IMR-90 (cell line): Measurements from ENCODE around the gene FCHSD2. TPM values are rescaled to one million over a fixed set of nuclear protein-coding genes. Genes with fewer than 3 reads are reported as not detected.

Source experiments
- ATAC-seq: fragments of 200-7000 bp; cut with Tn5 transposase; 2 replicates; pipeline ENCODE4 v1.9.1; 2020; ENCODE audit warnings: low read depth, mild to moderate bottlenecking, moderate library complexity
- BruUV-seq: library from RNA; stranded (reverse); fragments of 400-500 nt; replicated peaks from 2 replicates; lab custom pipeline; 2021; lab: Mats Ljungman, UMichigan
- CTCF ChIA-PET: fragments of 300-600 bp; formaldehyde crosslinking; extraction: SDS; loops from one replicate; lab custom pipeline; 2021; ENCODE audit warnings: antibody characterized with exemption; lab: Yijun Ruan, JAX
- POLR2A ChIA-PET: fragments of 300-600 bp; sonication (Branson Sonifier 250); formaldehyde crosslinking; loops from one replicate; lab custom pipeline; 2022; ENCODE audit warnings: antibody characterized with exemption; ENCODE audit not compliant: unreplicated experiment; lab: Charles Lee
- DNase-seq: peaks from one replicate; pipeline ENCODE4 v3.0.0; 2013
- H2AFZ ChIP-seq: replicated peaks from 2 replicates; pipeline ENCODE3; 2013; ENCODE audit warnings: low read length, mild to moderate bottlenecking; ENCODE audit not compliant: poor library complexity
- H2AK5ac ChIP-seq: 2 replicates; pipeline ENCODE4 v1.6.1; 2013; ENCODE audit warnings: low read depth, low read length, inconsistent platforms
- H2AK9ac ChIP-seq: replicated peaks from 2 replicates; pipeline ENCODE3; 2013; ENCODE audit warnings: mild to moderate bottlenecking, low read depth, low read length, moderate library complexity; ENCODE audit not compliant: poor library complexity
- H2BK120ac ChIP-seq: 2 replicates; pipeline ENCODE4 v1.6.1; 2013; ENCODE audit warnings: low read depth, low read length, inconsistent platforms
- H2BK15ac ChIP-seq: 3 replicates; pipeline ENCODE4 v1.6.1; 2013; ENCODE audit warnings: low read depth, low read length, inconsistent platforms
- H2BK20ac ChIP-seq: 2 replicates; pipeline ENCODE4 v1.6.1; 2013; ENCODE audit warnings: low read depth, mild to moderate bottlenecking, inconsistent platforms, low read length, moderate library complexity
- H2BK5ac ChIP-seq: 2 replicates; pipeline ENCODE4 v1.6.1; 2013; ENCODE audit warnings: mild to moderate bottlenecking, low read depth, low read length, inconsistent platforms; ENCODE audit not compliant: poor library complexity, severe bottlenecking
- H3K14ac ChIP-seq: replicated peaks from 2 replicates; pipeline ENCODE4 v1.6.1; 2013; ENCODE audit warnings: low read depth, low read length, inconsistent platforms
- H3K18ac ChIP-seq: 2 replicates; pipeline ENCODE4 v1.6.1; 2013; ENCODE audit warnings: low read depth, low read length, control low read depth
- H3K23ac ChIP-seq: 2 replicates; pipeline ENCODE4 v1.6.1; 2013; ENCODE audit warnings: low read depth, low read length, inconsistent platforms
- H3K27ac ChIP-seq: 2 replicates; pipeline ENCODE4 v1.5.1; 2013; ENCODE audit warnings: mild to moderate bottlenecking, control low read depth, low read length; ENCODE audit not compliant: insufficient read depth
- H3K27me3 ChIP-seq: 2 replicates; pipeline ENCODE4 v1.6.1; 2013; ENCODE audit warnings: low read length; ENCODE audit not compliant: control insufficient read depth, insufficient read depth
- H3K36me3 ChIP-seq: 2 replicates; pipeline ENCODE4 v1.6.1; 2013; ENCODE audit warnings: low read length, mixed read lengths; ENCODE audit not compliant: control insufficient read depth, insufficient read depth
- H3K4ac ChIP-seq: 2 replicates; pipeline ENCODE4 v1.6.1; 2013; ENCODE audit warnings: low read depth, low read length, inconsistent platforms
- H3K4me1 ChIP-seq: 2 replicates; pipeline ENCODE4 v1.6.1; 2013; ENCODE audit warnings: low read length, mixed read lengths; ENCODE audit not compliant: control insufficient read depth, insufficient read depth
- H3K4me2 ChIP-seq: 2 replicates; pipeline ENCODE4 v1.6.1; 2013; ENCODE audit warnings: low read depth, mild to moderate bottlenecking, control low read depth, low read length, moderate library complexity
- H3K4me3 ChIP-seq: 2 replicates; pipeline ENCODE4 v1.5.1; 2013; ENCODE audit warnings: low read depth, mild to moderate bottlenecking, control low read depth, low read length, moderate library complexity; ENCODE audit not compliant: insufficient read depth
- H3K56ac ChIP-seq: 2 replicates; pipeline ENCODE4 v1.6.1; 2013; ENCODE audit warnings: low read length, inconsistent platforms; ENCODE audit not compliant: insufficient read depth; ENCODE audit errors: extremely low read depth
- H3K79me1 ChIP-seq, 2 experiments: 2 replicates each; pipeline ENCODE4 v1.6.1; 2013; ENCODE audit warnings: low read length in 2 of 2, inconsistent platforms in 1 of 2, low read depth in 1 of 2
- H3K9ac ChIP-seq: 2 replicates; pipeline ENCODE4 v1.6.1; 2013; ENCODE audit warnings: low read depth, low read length, control low read depth
- H3K9me1 ChIP-seq: 2 replicates; pipeline ENCODE4 v1.6.1; 2013; ENCODE audit warnings: low read length, inconsistent platforms; ENCODE audit not compliant: insufficient read depth
- H3K9me3 ChIP-seq: 2 replicates; pipeline ENCODE4 v1.6.1; 2013; ENCODE audit warnings: low read length; ENCODE audit not compliant: control insufficient read depth, insufficient read depth
- H4K20me1 ChIP-seq: 2 replicates; pipeline ENCODE4 v1.6.1; 2013; ENCODE audit warnings: low read length, inconsistent platforms; ENCODE audit not compliant: insufficient read depth
- H4K5ac ChIP-seq: 2 replicates; pipeline ENCODE4 v1.6.1; 2013; ENCODE audit warnings: mild to moderate bottlenecking, low read depth, low read length, control low read depth
- H4K8ac ChIP-seq, 2 experiments: 2 replicates each; pipeline ENCODE4 v1.6.1; 2013; ENCODE audit warnings: low read depth in 2 of 2, low read length in 2 of 2, control low read depth in 1 of 2, inconsistent platforms in 1 of 2
- H4K91ac ChIP-seq: 2 replicates; pipeline ENCODE4 v1.6.1; 2013; ENCODE audit warnings: low read depth, low read length, inconsistent platforms; ENCODE audit not compliant: insufficient read depth
- BHLHE40 ChIP-seq: fragments of 150-350 bp; IDR thresholded peaks from 2 replicates; pipeline ENCODE4 v1.6.1; 2016; ENCODE audit warnings: mild to moderate bottlenecking, low read depth, low read length
- CEBPB ChIP-seq: IDR thresholded peaks from 2 replicates; pipeline ENCODE4 v1.6.1; 2012; ENCODE audit warnings: low read depth, low read length, improper control_type of control experiment
- CHD1 ChIP-seq: IDR thresholded peaks from 2 replicates; pipeline ENCODE4 v1.6.1; 2012; ENCODE audit warnings: low read depth, low read length, improper control_type of control experiment
- CTCF ChIP-seq: conservative IDR thresholded peaks from 2 replicates; pipeline ENCODE4 v1.5.1; 2012; ENCODE audit warnings: mild to moderate bottlenecking, low read depth, low read length, improper control_type of control experiment
- ELK1 ChIP-seq: fragments of 150-350 bp; IDR thresholded peaks from 2 replicates; pipeline ENCODE4 v1.6.1; 2016; ENCODE audit warnings: low read depth, mild to moderate bottlenecking, low read length, moderate library complexity, borderline replicate concordance
- FOS ChIP-seq: fragments of 150-350 bp; IDR thresholded peaks from 2 replicates; pipeline ENCODE4 v1.6.1; 2016; ENCODE audit warnings: low read depth, low read length
- MAFK ChIP-seq: IDR thresholded peaks from 2 replicates; pipeline ENCODE4 v1.6.1; 2012; ENCODE audit warnings: low read depth, low read length, improper control_type of control experiment
- MAZ ChIP-seq: IDR thresholded peaks from 2 replicates; pipeline ENCODE4 v1.6.1; 2012; ENCODE audit warnings: low read depth, mild to moderate bottlenecking, low read length, improper control_type of control experiment, moderate library complexity, borderline replicate concordance
- MXI1 ChIP-seq: IDR thresholded peaks from 2 replicates; pipeline ENCODE4 v1.6.1; 2012; ENCODE audit warnings: low read depth, mild to moderate bottlenecking, low read length, moderate library complexity, borderline replicate concordance
- NFE2L2 ChIP-seq: fragments of 150-350 bp; IDR thresholded peaks from 2 replicates; pipeline ENCODE4 v1.6.1; 2016; ENCODE audit warnings: low read depth, mild to moderate bottlenecking, low read length
- POLR2A ChIP-seq: IDR thresholded peaks from 2 replicates; pipeline ENCODE4 v1.6.1; 2012; ENCODE audit warnings: mild to moderate bottlenecking, low read depth, low read length
- RAD21 ChIP-seq: IDR thresholded peaks from 2 replicates; pipeline ENCODE4 v1.6.1; 2012; ENCODE audit warnings: low read length, improper control_type of control experiment
- RCOR1 ChIP-seq: IDR thresholded peaks from 2 replicates; pipeline ENCODE4 v1.6.1; 2012; ENCODE audit warnings: mild to moderate bottlenecking, low read length, improper control_type of control experiment; ENCODE audit not compliant: insufficient replicate concordance
- RFX5 ChIP-seq: IDR thresholded peaks from 2 replicates; pipeline ENCODE4 v1.8.0; 2012; ENCODE audit warnings: low read depth, mild to moderate bottlenecking, low read length, moderate library complexity
- SMC3 ChIP-seq: fragments of 150-350 bp; IDR thresholded peaks from 2 replicates; pipeline ENCODE4 v1.6.1; 2016; ENCODE audit warnings: low read depth, mild to moderate bottlenecking, antibody characterized with exemption, low read length, moderate library complexity
- USF2 ChIP-seq: fragments of 150-350 bp; IDR thresholded peaks from 2 replicates; pipeline ENCODE4 v1.6.1; 2017; ENCODE audit warnings: mild to moderate bottlenecking, antibody characterized with exemption, low read length, low read depth
- WGBS, 2 experiments: methylation state at CpG; one replicate each; pipeline versions ENCODE4 v1.1.5 to v1.1.7; 2013; ENCODE audit warnings: missing lambda C conversion rate in 2 of 2; ENCODE audit not compliant: insufficient read length in 1 of 2; ENCODE audit errors: extremely low coverage in 2 of 2; 5-methylcytosine and 5-hydroxymethylcytosine counted together
- dilution Hi-C: fragments of 300-500 bp; cut with HindIII; formaldehyde crosslinking; loops from one replicate; pipeline ENCODE4 v1.14.3; 2018; ENCODE audit warnings: low sequenced_read_pairs; ENCODE audit not compliant: unreplicated experiment
- in situ Hi-C: fragments of 300-500 bp; cut with MboI; formaldehyde crosslinking; loops from 3 replicates; pipeline ENCODE4 v1.14.3; 2019; ENCODE audit warnings: low sequenced_read_pairs, inconsistent platforms, mixed read lengths
- intact Hi-C: fragments of 100-400 bp; cut with micrococcal nuclease; formaldehyde crosslinking; loops from 2 replicates; pipeline ENCODE4 v1.10.0; 2022
- polyA plus RNA-seq, 3 experiments: library from polyadenylated mRNA; depleted of rRNA; stranded (reverse); fragments of >200 nt; gene quantifications; 2 replicates each; pipeline ENCODE4 v1.2.3, GENCODE V29; 2012; ENCODE audit warnings: low replicate concordance in 1 of 3
- total RNA-seq: library from RNA; depleted of rRNA; stranded (reverse); fragments of >200 nt; gene quantifications from 2 replicates; pipeline ENCODE4 v1.2.3, GENCODE V29; 2012

Gene FCHSD2
- total and polyA plus RNA-seq, 2 of the 4 experiments (the other 2 are of a cell fraction): 5.9 to 18.7 TPM

- Histone ChIP-seq H3K4me1 (peaks cover 3% of the 10 kb centered on the region), H2AK5ac (no peak overlapping the region), H3K4me2 (no peak overlapping the region), H3K4ac (no peak overlapping the region), H3K18ac (no peak overlapping the region), H4K20me1 (no peaks in the 10 kb centered on the region), H3K27me3 (no peaks in the 10 kb centered on the region), H3K9me1 (0 out of 2 replicates have a peak, but pooled peaks cover 3% of the 10 kb centered on the region), H4K5ac (no peak overlapping the region), H4K91ac (no peak overlapping the region), H3K36me3 (no peaks in the 10 kb centered on the region), H3K4me3 (no peak overlapping the region), H2AK9ac (no peak overlapping the region), H2BK120ac (no peak overlapping the region), H3K14ac (no peak overlapping the region), H3K27ac (no peak overlapping the region), H3K23ac (no peak overlapping the region), H2BK15ac (no peak overlapping the region), H4K8ac (no peak overlapping the region), H3K9ac (no peak overlapping the region), H2BK5ac (no peak overlapping the region), H3K79me1 (peaks cover 6 to 26% of the 10 kb centered on the region in 2 experiments; a peak in 3 of 4 replicates), H2BK20ac (no peak overlapping the region), H3K56ac (no peak overlapping the region), H3K9me3 (no peaks in the 10 kb centered on the region), H2AFZ (no peak overlapping the region)
- DNase-seq: no peak
- CTCF ChIA-PET: interaction anchor here (0.5 kb wide), 1 partner anchor 261 kb away, joined by 4 read pairs; no protein-coding TSS in a partner anchor
- no peak for ATAC-seq
- in situ Hi-C loops: no loop called here
- no CpG with 5 or more reads among the region's 1 CpG for WGBS, 2 experiments
- no peak for TF ChIP-seq MXI1
- no peak for TF ChIP-seq ELK1
- no peak for TF ChIP-seq FOS
- TF ChIP-seq BHLHE40: no peak
- TF ChIP-seq NFE2L2: no peak
- no peak for TF ChIP-seq POLR2A
- no peak for TF ChIP-seq RFX5
- TF ChIP-seq CEBPB: no peak
- TF ChIP-seq MAZ: no peak
- TF ChIP-seq CHD1: no peak
- no peak for TF ChIP-seq USF2
- no peak for TF ChIP-seq SMC3
- TF ChIP-seq RCOR1: no peak
- TF ChIP-seq CTCF: no peak
- no peak for TF ChIP-seq MAFK
- no peak for TF ChIP-seq RAD21
- intact Hi-C loops: no loop called here
- POLR2A ChIA-PET: no interaction called here
- dilution Hi-C loops: no loop called here
- BruUV-seq: no TSS peak
These were observed 216.0 kb downstream of the FCHSD2 start for GRCh38 chr11:72926076-72926475.
